Measurements from ENCODE around the gene EIF4G1.

EIF4G1 gene

DNA sequence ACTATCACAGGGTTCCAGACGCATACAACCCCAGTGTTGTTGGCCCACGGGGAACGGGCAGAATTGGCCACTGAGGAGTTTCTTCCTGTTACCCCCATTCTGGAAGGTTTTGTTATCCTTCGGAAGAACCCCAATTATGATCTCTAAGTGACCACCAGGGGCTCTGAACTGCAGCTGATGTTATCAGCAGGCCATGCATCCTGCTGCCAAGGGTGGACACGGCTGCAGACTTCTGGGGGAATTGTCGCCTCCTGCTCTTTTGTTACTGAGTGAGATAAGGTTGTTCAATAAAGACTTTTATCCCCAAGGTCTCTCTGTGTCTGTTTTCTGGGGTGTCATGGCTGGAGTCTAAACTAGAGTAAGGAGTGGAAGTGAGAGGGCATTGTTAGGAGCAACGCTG lies 5.7 kb upstream of the EIF4G1 start:
- DNase-seq, result peak; percentile 37

DNA sequence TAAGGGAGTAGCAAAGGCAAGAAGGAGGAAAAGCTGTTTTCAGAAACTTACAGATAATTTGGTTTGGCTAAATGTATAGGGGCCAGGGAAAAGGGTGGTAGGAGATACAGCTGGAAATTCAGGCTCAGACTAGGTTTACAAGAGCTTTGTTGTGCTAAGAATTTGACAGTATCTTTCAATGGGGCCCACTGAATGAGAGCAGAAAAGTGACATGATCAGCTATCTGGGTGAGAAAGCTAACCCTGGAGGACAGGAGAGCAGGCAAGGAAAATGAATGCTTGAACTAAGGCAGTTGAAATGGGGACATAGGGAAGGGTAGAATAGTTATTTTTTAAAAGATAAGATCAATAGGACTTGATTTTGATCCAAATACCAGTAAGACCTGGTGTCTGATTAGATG lies 2.8 kb upstream of the EIF4G1 start:
- DNase-seq, result no peak

DNA sequence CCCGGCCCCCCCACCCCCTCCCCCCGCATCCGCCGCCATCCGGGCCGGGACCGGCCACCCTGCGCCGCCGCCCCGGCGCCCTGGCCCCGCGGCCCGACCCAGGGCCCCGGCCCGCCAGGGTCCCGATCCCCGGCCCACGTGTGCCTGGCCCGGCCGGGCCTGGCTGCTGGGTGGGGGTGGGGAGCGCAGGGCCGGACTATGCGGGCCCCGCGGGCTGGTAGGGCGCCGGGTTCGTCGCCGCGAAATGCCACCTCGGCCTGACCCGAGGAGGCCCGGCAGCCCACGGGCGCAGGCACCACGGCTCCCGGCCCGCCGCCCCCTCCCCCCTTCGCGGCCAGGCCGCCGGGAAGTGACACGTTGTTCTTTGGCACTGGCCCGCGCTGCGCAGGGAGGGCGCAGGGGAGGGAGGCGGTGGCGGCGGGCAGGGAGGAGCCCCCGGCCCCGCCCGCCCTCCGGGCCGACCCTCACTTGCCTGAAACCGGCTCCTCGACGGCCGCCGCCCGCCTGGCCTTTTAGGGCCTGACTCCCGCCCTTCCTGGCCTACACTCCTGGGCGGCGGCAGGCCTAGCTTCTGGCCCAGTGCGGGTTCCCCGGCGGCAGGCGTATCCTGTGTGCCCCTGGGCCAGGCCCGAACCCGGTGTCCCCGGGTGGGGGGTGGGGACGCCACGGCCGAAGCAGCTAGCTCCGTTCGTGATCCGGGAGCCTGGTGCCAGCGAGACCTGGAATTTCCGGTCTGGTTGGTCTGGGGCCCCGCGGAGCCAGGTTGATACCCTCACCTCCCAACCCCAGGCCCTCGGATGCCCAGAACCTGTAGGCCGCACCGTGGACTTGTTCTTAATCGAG lies 515 bp downstream of the EIF4G1 start:
- peak; percentile 86 for DNase-seq

DNA sequence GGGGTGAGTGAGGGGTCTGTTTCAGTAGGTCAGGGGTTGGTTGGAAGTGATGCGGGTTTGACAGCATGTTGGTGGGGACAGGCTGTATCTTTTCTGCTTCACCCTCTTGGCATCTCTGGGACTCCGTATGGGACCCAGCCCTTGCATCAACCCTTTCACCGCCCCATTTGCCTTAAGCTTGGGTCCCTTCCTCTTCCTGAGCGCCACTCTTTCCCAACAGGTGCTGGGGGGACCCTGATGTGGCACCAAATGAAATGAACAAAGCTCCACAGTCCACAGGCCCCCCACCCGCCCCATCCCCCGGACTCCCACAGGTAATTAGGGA lies 1.1 kb downstream of the EIF4G1 start:
- DNase-seq, result peak; percentile 64

DNA sequence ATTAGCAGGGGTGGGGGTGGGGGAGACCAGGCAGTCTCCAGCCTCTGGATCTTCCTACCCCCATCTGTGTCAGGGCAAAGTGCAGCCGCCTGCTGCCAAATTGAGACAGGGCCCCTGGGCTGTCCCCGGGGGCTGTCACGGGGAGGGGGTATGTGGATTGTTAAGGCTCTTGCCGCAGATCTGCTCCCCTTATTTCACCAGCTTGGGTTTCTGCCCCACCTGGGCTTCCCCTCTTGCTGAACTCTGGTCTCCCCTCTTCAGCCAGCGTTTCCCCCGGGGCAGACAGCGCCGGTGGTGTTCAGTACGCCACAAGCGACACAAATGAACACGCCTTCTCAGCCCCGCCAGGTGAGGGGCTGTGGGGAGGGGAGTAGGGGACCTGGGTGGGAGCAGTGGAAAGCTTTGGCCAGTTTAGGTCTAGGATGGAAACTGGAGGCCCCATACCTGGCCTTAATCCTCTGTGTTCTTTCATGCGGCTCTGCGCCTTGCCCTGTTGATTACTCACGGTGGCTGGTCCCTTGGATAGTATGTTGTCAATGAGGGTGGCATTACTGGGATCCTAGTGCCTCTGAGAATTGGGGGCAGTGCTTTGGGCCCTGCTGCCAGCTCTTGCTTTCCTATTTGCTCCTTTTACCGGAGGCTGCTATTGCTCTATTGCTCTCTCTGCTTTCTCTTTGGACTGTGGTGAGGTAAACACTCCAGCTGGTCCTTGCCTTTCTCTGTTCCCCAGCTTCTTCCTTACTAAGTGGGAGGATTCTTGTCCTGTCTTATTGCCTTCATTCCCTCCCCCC lies 1.7 kb downstream of the EIF4G1 start:
- peak; percentile 32 for DNase-seq

DNA sequence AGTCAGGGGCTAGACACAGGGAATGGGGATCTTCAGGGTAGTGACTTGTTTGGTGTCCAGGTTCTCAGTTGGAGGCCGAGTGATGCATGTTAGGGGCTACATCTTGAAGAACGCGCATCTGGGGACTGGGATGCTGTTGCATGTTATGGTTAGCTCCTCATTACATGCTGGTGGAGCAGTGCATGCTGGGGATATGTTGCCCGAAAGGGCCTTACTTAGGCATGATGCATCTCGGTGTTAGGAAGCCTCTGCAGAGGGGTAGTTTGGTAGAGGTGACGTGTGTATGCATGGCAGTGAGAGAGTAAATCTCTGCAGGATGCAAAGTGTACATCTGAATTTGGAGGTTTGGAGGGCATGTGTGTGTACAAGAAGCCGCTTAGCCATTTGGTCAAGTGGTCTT lies 2.4 kb downstream of the EIF4G1 start:
- DNase-seq, result no peak

DNA sequence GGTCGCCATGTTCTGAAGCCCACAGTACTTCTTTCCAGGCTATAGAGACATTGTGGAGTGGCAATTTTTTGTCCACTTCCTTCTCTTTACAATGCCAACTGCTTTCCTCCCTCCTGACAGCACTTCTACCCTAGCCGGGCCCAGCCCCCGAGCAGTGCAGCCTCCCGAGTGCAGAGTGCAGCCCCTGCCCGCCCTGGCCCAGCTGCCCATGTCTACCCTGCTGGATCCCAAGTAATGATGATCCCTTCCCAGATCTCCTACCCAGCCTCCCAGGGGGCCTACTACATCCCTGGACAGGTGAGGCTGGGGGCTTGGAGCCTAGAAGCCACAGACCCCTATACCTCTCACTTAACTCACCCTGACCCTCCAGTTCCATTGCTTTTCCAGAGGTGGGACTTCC lies 2.8 kb downstream of the EIF4G1 start:
- DNase-seq, result no peak

DNA sequence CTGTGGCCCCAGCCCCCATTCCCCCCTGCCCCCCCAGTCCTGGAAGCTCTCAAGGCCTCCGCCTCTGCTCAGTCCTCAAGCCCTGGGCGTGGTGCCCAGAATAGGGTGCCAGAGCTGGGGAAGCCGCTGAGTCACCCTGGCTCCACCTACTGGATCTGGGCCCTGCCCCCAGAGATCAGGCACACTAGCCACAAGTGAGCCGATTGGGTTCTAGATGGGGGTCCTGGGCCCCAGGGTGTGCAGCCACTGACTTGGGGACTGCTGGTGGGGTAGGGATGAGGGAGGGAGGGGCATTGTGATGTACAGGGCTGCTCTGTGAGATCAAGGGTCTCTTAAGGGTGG lies 5.7 kb downstream of the EIF4G1 start:
- DNase-seq, result peak; percentile 98

DNA sequence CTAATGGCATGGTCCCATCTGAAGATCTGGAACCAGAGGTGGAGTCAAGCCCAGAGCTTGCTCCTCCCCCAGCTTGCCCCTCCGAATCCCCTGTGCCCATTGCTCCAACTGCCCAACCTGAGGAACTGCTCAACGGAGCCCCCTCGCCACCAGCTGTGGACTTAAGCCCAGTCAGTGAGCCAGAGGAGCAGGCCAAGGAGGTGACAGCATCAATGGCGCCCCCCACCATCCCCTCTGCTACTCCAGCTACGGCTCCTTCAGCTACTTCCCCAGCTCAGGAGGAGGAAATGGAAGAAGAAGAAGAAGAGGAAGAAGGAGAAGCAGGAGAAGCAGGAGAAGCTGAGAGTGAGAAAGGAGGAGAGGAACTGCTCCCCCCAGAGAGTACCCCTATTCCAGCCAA lies 7.3 kb downstream of the EIF4G1 start:
- DNase-seq, result no peak

DNA sequence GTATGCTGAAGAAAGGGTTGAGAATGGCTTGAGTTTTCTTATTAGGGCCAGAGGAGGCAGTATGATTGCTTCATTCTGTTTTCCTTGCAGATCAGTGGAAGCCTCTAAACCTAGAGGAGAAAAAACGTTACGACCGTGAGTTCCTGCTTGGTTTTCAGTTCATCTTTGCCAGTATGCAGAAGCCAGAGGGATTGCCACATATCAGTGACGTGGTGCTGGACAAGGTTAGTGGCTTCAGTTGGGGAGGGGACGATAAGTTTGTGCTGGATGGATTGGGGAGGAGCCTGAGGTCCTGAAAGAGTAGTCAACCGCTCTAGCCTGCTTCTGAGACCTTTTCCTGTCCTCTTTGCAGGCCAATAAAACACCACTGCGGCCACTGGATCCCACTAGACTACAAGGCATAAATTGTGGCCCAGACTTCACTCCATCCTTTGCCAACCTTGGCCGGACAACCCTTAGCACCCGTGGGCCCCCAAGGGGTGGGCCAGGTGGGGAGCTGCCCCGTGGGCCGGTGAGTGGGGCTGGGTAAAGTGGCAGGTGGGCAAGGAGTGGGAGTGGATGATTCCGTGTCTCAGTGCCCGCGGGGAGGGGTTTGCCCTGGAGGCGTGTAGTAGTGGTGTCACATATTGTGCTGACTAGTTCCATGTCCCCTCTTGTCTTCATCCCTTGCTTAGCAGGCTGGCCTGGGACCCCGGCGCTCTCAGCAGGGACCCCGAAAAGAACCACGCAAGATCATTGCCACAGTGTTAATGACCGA lies 8.5 kb downstream of the EIF4G1 start:
- no peak for DNase-seq

DNA sequence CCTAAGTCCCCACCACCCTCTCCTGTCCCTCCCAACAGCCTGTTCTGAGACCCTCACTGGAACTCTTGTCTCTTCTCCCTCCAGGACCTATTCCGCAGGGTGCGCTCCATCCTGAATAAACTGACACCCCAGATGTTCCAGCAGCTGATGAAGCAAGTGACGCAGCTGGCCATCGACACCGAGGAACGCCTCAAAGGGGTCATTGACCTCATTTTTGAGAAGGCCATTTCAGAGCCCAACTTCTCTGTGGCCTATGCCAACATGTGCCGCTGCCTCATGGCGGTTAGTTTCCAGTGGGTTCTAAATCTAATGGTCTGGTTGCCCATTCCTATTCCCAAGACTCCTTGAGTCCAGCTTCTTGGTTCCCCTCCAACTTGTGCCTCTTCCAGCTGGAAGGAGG lies 9.3 kb downstream of the EIF4G1 start:
- no peak for DNase-seq

DNA sequence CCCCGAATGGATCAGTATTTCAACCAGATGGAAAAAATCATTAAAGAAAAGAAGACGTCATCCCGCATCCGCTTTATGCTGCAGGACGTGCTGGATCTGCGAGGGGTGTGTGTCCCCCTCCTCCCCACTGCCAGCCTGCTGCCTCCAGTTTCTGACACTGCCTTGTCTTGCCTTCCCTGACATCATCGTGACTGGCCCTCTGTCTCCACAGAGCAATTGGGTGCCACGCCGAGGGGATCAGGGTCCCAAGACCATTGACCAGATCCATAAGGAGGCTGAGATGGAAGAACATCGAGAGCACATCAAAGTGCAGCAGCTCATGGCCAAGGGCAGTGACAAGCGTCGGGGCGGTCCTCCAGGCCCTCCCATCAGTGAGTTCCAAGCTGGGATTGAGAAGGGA lies 10.9 kb downstream of the EIF4G1 start:
- DNase-seq, result no peak

DNA sequence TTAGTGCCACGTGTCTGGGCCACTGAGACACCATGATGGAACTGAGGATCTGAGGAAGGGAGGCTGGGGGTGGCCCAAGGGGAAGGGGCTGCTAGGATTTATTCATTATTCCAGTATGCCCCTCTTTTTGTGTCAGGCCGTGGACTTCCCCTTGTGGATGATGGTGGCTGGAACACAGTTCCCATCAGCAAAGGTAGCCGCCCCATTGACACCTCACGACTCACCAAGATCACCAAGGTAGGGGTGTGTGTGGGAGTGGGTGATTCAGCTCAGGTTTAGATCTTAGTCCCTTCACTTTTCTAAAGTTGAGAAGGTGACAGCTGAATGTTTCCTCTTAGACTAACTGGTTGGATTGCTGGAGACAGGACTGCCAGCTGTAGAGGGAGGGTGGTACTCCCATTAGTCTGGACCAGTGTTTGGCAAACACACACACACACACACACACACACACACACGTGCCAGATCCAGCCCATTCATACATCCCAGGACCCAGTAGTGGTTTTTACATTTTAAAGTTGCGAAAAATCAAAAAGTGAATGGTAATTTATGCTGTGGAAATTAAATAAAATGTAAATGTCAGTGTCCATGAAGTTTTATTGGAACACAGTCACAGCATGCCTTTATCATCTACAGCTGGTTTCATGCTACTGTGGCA lies 11.4 kb downstream of the EIF4G1 start:
- no peak for DNase-seq

DNA sequence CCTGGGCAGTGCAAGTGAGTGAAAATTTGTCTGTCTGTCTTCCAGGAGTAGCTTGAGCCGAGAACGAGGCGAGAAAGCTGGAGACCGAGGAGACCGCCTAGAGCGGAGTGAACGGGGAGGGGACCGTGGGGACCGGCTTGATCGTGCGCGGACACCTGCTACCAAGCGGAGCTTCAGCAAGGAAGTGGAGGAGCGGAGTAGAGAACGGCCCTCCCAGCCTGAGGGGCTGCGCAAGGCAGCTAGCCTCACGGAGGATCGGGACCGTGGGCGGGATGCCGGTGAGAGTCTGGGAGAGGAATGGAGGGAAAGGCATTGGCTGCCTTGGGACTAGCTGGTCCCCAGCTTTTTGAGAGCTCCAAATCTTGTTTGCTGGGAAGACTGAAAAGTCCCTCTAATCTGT lies 12.8 kb downstream of the EIF4G1 start:
- DNase-seq, result no peak

DNA sequence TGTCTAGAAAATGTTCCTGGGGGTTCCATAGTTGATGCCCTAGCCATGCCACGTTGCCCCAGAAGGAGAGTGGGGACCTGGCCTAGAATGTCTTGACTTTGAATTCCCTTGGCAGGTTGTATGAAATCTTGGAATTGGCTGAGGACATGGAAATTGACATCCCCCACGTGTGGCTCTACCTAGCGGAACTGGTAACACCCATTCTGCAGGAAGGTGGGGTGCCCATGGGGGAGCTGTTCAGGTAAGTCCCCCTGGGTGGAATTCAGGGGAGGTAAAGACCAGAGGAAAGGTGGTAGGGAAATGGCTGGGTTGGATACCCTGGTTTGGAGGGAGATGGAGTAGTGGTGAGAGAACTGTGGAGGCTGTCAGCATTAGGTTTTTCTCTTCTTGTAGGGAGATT lies 14.1 kb downstream of the EIF4G1 start:
- DNase-seq, result no peak

DNA sequence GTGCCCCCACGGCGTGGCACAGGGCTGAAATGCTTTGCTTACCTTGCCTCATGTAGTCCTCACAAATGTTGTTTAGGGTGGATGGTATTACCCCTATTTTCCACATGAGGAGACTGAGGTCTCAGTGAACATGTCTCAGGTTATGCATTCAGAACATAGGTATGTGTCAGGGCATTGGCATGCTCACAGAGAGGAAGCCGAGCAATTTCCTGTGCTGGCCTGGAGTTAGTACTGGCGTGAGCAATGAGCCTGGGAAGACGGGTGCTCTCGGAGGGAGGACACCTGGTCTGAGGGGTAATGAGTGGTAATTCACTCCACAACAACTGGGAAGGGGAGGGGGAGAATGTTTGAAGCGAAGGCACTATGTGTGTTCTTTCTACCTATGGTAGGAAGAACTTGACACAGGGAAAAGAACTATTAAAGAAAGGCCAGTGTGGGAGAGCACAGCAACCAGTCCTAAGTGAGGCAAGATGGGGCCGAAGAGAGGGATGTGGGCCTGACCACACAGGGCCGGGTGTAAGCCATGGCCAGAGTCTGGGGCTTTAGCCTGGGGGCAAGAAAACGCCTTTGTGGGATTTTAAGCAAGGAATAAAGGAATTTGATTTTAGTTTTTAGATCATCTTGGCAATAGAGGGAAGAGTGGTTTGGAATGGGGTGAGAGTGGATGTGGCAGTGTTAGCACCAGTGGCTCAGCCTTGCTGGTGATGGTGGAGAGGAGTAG lies 18.1 kb downstream of the EIF4G1 start:
- no peak for DNase-seq

DNA sequence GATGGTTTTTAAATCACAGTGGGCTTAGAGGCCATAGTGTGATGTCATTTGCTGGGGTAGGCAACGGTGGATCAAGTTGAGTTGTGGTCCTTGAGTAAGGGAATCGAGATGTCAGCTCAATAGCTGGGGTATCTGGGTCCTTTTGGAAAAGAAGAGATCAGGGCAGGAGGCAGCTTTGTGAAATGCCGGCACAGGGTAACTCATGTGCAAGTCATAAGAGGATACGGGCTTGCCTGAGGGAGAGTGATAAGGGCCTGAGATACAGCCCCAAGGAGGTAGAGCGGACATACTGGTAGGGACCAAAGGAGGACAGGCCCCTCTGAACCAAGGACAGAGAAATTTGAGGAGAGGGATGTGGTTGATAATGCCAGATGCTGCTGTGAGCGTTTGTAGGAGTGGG lies 18.8 kb downstream of the EIF4G1 start:
- peak; percentile 39 for DNase-seq

DNA sequence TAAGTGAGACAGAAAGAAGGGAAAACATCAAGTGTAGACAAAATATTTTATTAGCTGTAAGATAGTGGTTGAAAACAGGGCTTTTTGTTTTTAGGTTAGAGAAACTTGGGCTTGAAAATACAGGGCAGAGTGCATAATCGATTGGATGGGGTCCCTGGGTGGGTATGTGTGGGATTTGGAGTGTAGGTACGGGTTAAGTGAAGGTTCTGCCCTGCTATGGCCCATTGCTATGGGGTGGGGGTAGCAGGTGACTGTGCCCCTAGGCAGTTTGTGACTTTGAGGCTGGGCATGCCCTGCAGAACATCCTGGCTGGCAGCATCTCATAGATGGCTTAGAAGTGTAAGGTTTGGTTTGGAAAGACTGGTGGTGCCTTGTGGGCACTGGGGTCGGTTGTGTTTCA lies 19.3 kb downstream of the EIF4G1 start:
- no peak for DNase-seq

DNA sequence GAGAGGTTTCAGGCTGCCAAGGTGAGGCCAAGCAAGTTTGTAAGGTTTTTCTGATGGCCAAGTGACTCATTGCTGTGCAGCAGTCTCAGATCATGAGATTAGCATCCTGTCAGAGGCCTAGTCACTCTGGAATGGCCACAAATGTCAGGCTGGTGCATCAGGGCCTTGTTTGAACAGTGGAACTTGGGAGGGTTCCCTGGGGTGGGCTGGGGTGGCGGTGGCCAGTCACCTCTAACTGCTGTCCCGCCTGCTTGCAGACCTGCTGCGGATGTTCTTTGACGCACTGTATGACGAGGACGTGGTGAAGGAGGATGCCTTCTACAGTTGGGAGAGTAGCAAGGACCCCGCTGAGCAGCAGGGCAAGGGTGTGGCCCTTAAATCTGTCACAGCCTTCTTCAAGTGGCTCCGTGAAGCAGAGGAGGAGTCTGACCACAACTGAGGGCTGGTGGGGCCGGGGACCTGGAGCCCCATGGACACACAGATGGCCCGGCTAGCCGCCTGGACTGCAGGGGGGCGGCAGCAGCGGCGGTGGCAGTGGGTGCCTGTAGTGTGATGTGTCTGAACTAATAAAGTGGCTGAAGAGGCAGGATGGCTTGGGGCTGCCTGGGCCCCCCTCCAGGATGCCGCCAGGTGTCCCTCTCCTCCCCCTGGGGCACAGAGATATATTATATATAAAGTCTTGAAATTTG lies 20.2 kb downstream of the EIF4G1 start:
- DNase-seq, result peak; percentile 55

DNA sequence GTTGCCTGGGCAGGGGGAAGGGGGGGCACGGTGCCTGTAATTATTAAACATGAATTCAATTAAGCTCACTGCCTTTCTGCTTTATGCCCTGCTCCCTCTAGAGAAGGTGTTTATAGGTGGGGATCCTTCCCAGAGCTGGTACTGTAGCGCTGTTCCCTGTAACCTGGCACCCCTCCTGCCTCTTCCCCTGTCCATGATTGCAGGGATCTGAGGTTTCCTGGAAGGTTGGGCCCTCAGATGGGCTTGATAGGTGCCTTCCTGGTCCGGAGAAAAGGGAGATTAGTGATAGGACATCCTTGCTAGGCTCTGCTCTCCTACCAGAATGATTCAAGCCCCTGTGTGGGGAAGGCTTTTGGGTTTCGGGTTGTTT lies 20.9 kb downstream of the EIF4G1 start:
- DNase-seq, result peak; percentile 42

DNA sequence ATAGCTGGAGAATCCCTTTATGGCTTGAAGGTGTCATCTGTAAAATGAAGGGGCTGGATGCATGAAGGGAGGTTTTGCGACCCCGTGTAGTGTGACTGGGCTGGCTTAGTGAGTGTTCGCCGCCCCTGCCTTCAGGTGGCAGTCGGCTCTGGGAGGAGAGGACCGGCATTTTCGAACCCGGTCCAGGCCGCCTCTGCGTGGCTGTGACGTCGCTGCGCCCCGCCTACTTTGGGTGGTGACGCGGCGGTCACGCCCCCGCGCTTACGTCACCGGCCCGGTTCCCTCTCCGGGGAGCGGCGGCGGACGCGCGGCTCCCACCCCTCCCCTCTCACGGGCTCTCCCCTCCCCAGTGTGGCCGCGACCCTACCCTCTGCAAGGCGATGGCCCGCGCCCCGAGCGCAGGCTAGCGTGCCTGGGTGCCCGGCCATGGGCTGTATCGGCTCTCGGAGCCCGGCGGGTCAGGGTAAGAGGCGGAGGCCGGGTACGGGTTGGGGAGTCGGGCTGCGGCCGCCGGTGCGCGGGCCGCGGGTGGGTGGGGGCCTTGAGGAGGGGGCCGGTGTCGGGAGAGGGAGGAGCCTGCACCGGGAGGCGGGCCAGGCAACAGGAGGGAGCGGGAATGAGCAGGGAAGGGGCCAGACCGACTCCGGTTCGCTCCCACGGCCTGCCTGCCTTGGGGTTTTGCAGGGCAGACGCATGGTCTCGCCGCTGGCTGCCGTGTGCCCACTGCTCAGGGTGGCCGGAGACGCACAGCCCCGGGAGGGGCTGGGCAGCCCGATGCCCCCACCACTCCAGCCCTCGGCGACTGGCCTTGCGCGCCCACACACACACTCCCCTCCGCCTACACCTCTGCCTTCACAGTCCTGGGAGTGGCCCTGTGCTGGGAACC lies 21.5 kb downstream of the EIF4G1 start:
- peak; percentile 88 for DNase-seq
